Esophagus muscularis mucosa (tissue), 4 donors: ENCODE measurements around the gene PRIMA1. TPM values are rescaled to one million over a fixed set of nuclear protein-coding genes. Genes with fewer than 3 reads are reported as not detected.

Source experiments
- DNase-seq: peaks from one replicate; pipeline ENCODE4 v3.0.0-alpha.2; 2017; ENCODE audit errors: extremely low spot score
- H3K27ac ChIP-seq, 4 donors: fragments of 200-600 bp; sonication (generic); replicated peaks in 1 of 4; 1 replicate in 3 of 4; 2 replicates in 1 of 4; pipeline ENCODE4 v1.5.1; 2016 to 2019; ENCODE audit warnings: mild to moderate bottlenecking in 1 of 4
- H3K27me3 ChIP-seq, 4 donors: fragments of 200-600 bp; sonication (generic); one replicate each; pipeline versions ENCODE4 v1.5.1 to v1.6.0; 2016 to 2019
- H3K36me3 ChIP-seq, 4 donors: fragments of 200-600 bp; sonication (generic); one replicate each; pipeline ENCODE4 v1.5.1; 2016 to 2019
- H3K4me1 ChIP-seq, 4 donors: fragments of 200-600 bp; sonication (generic); one replicate each; pipeline ENCODE4 v1.5.1; 2016 to 2019
- H3K4me3 ChIP-seq, 4 donors: fragments of 200-600 bp; sonication (generic); 1 replicate in 2 of 4; 2 replicates in 2 of 4; pipeline ENCODE4 v1.5.1; 2016 to 2019; ENCODE audit warnings: mild to moderate bottlenecking in 4 of 4, moderate library complexity in 1 of 4
- H3K9me3 ChIP-seq, 4 donors: fragments of 200-600 bp; sonication (generic); 1 replicate in 3 of 4; 2 replicates in 1 of 4; pipeline ENCODE4 v1.5.1; 2016 to 2019
- CTCF ChIP-seq, 3 experiments: fragments of 200-600 bp in 2 of 3; fragments of 450-650 bp in 1 of 3; sonication (generic) in 2 of 3; IDR thresholded peaks; one replicate each; pipeline ENCODE4 v1.5.1; 2017 to 2019; ENCODE audit warnings: antibody characterized with exemption in 3 of 3, mild to moderate bottlenecking in 2 of 3, moderate library complexity in 1 of 3
- EP300 ChIP-seq: sonication (generic); formaldehyde crosslinking; IDR thresholded peaks from one replicate; pipeline ENCODE4 v1.6.1; 2017; ENCODE audit warnings: antibody characterized with exemption
- POLR2A ChIP-seq: fragments of 450-650 bp; IDR thresholded peaks from one replicate; pipeline ENCODE4 v1.6.1; 2017; ENCODE audit warnings: antibody characterized with exemption, moderate library complexity, mild to moderate bottlenecking, low read depth
- POLR2AphosphoS5 ChIP-seq, 2 donors: sonication (generic); formaldehyde crosslinking; IDR thresholded peaks; one replicate each; pipeline ENCODE4 v1.6.1; 2017; ENCODE audit warnings: antibody characterized with exemption in 2 of 2
- WGBS: methylation state at CpG from one replicate; pipeline ENCODE4 v1.1.5; 2018; 5-methylcytosine and 5-hydroxymethylcytosine counted together
- intact Hi-C: fragments of 100-400 bp; cut with DNase I; formaldehyde crosslinking; loops from one replicate; pipeline ENCODE4 v1.15.1; 2023
- total RNA-seq, 4 donors: library from RNA; depleted of rRNA; stranded (reverse); fragments of >200 nt; gene quantifications; one replicate each; pipeline versions ENCODE4 v1.1.0 to v1.2.1, GENCODE V29; 2016

PRIMA1 gene
- total RNA-seq, 4 donors from 2014 or later = 18.7 to 30.9 (median 21.8) TPM

- Histone ChIP-seq H3K36me3 (peaks cover 0 to 3% (median 0%) of the 10 kb centered on the region in 4 donors), H3K27ac (peak overlapping the region; percentile 62 to 73 (median 68)), H3K9me3 (no peaks in the 10 kb centered on the region), H3K4me3 (no peak overlapping the region), H3K27me3 (no peaks in the 10 kb centered on the region), H3K4me1 (peaks cover 21 to 61% (median 49%) of the 10 kb centered on the region in 4 donors)
- intact Hi-C loops = loop anchor here (5.0 kb wide), 1 partner anchor 44 kb away; the partner anchor contains the start of gene PRIMA1
- TF ChIP-seq CTCF (IDR thresholded peaks at IDR 0.05) (no peak), EP300 (no peak), POLR2A (no peak), POLR2AphosphoS5 (IDR thresholded peaks at IDR 0.05) (no peak)
- no peak for DNase-seq
- 91% methylated on average over 16 of the region's 26 CpGs for WGBS
Observed at GRCh38 chr14:93743270-93744060, 44.8 kb downstream of the PRIMA1 start.

GRCh38 chr14:93742761-93743160 lies 45.5 kb downstream of the PRIMA1 start:
- Histone ChIP-seq H3K27ac (peak overlapping the region; percentile 62 to 73 (median 68)), H3K27me3 (no peaks in the 10 kb centered on the region), H3K4me3 (no peak overlapping the region), H3K36me3 (peaks cover 0 to 3% (median 0%) of the 10 kb centered on the region in 4 donors), H3K9me3 (no peaks in the 10 kb centered on the region), H3K4me1 (peaks cover 21 to 63% (median 48%) of the 10 kb centered on the region in 4 donors)
- intact Hi-C loops = loop anchor here (5.0 kb wide), 1 partner anchor 45 kb away; the partner anchor contains the start of gene PRIMA1
- TF ChIP-seq CTCF (IDR thresholded peaks at IDR 0.05) (no peak), POLR2AphosphoS5 (IDR thresholded peaks at IDR 0.05) (peak; percentile 32 to 36)
- DNase-seq = no peak
- 29% methylated on average over 8 of the region's 8 CpGs for WGBS

- H3K27me3 ChIP-seq = no peaks in the 10 kb centered on the region
- DNase-seq = no peak
- no peak overlapping the region for H3K4me3 ChIP-seq
- WGBS = 79% methylated on average over 12 of the region's 12 CpGs
- intact Hi-C loops = loop anchor here (5.0 kb wide), 1 partner anchor 46 kb away; the partner anchor contains the start of gene PRIMA1
- no peaks in the 10 kb centered on the region for H3K9me3 ChIP-seq
- peak overlapping the region in 3 of 4 donors; percentile 67 to 73 (median 68) for H3K27ac ChIP-seq
- peaks cover 0 to 8% (median 0%) of the 10 kb centered on the region in 4 donors for H3K36me3 ChIP-seq
- H3K4me1 ChIP-seq = peaks cover 21 to 63% (median 48%) of the 10 kb centered on the region in 4 donors
- TF ChIP-seq POLR2A = no peak
- TF ChIP-seq POLR2AphosphoS5 (IDR thresholded peaks at IDR 0.05) = no peak
- no peak for TF ChIP-seq EP300
- no peak for TF ChIP-seq CTCF (IDR thresholded peaks at IDR 0.05)
Observed at GRCh38 chr14:93741556-93742230, 46.6 kb downstream of the PRIMA1 start.

- Histone ChIP-seq H3K4me1 (peaks cover 10 to 34% (median 18%) of the 10 kb centered on the region in 4 donors), H3K27ac (peak overlapping the region in 1 of 4 donors; percentile 10), H3K27me3 (no peaks in the 10 kb centered on the region), H3K9me3 (no peaks in the 10 kb centered on the region), H3K36me3 (peaks cover 0 to 32% (median 10%) of the 10 kb centered on the region in 4 donors), H3K4me3 (no peak overlapping the region)
- intact Hi-C loops = no loop called here
- no peak for DNase-seq
- 63% methylated on average over 3 of the region's 11 CpGs for WGBS
- no peak for TF ChIP-seq POLR2AphosphoS5 (IDR thresholded peaks at IDR 0.05)
- TF ChIP-seq POLR2A = no peak
- no peak for TF ChIP-seq CTCF (IDR thresholded peaks at IDR 0.05)
- no peak for TF ChIP-seq EP300
Observed at GRCh38 chr14:93737634-93738033, 50.7 kb downstream of the PRIMA1 start.
